Ishikawa (cell line): ENCODE measurements around the gene KLHL8.

ENCODE experiments used
- CEBPB ChIP-seq: IDR thresholded peaks from 2 replicates; pipeline ENCODE4 v1.6.1; 2012
- CREB1 ChIP-seq: IDR thresholded peaks from 2 replicates; pipeline ENCODE4 v1.6.1; 2012; ENCODE audit warnings: low read depth
- EGR1 ChIP-seq: IDR thresholded peaks from 2 replicates; pipeline ENCODE4 v1.6.1; 2012
- EP300 ChIP-seq: IDR thresholded peaks from 2 replicates; pipeline ENCODE4 v1.6.1; 2012; ENCODE audit warnings: borderline replicate concordance
- FOXM1 ChIP-seq: IDR thresholded peaks from 2 replicates; pipeline ENCODE4 v1.6.1; 2012; ENCODE audit warnings: low read depth, borderline replicate concordance
- MAX ChIP-seq: IDR thresholded peaks from 2 replicates; pipeline ENCODE4 v1.6.1; 2012
- NFIC ChIP-seq: IDR thresholded peaks from 2 replicates; pipeline ENCODE4 v1.6.1; 2012
- RAD21 ChIP-seq: IDR thresholded peaks from 2 replicates; pipeline ENCODE4 v1.6.1; 2012; ENCODE audit warnings: low read depth
- TAF1 ChIP-seq: IDR thresholded peaks from 2 replicates; pipeline ENCODE4 v1.6.1; 2012; ENCODE audit warnings: low read depth, mild to moderate bottlenecking
- TCF12 ChIP-seq: IDR thresholded peaks from 2 replicates; pipeline ENCODE4 v1.6.1; 2012; ENCODE audit warnings: low read depth
- TEAD4 ChIP-seq: IDR thresholded peaks from 2 replicates; pipeline ENCODE4 v1.6.1; 2012
- USF1 ChIP-seq: IDR thresholded peaks from 2 replicates; pipeline ENCODE4 v1.6.1; 2012
- YY1 ChIP-seq: IDR thresholded peaks from 2 replicates; pipeline ENCODE4 v1.6.1; 2012; ENCODE audit warnings: low read depth
- ZBTB7A ChIP-seq: IDR thresholded peaks from 2 replicates; pipeline ENCODE4 v1.6.1; 2012; ENCODE audit warnings: low read depth
- TF ChIP-seq, protein P1 (sequence below): IDR thresholded peaks from 2 replicates; pipeline ENCODE4 v1.6.1; 2012; ENCODE audit warnings: low read depth, mild to moderate bottlenecking

KLHL8 gene

GRCh38 chr4:87196146-87196545 lies 24.3 kb downstream of the KLHL8 start:
- TF ChIP-seq FOXM1 (no peak), YY1 (no peak), RAD21 (no peak), CEBPB (no peak), EGR1 (no peak), EP300 (no peak), CREB1 (no peak), MAX (no peak), TCF12 (no peak), NFIC (no peak), USF1 (no peak), ZBTB7A (no peak), TAF1 (no peak), TEAD4 (no peak)
- TF ChIP-seq, protein P1, sequence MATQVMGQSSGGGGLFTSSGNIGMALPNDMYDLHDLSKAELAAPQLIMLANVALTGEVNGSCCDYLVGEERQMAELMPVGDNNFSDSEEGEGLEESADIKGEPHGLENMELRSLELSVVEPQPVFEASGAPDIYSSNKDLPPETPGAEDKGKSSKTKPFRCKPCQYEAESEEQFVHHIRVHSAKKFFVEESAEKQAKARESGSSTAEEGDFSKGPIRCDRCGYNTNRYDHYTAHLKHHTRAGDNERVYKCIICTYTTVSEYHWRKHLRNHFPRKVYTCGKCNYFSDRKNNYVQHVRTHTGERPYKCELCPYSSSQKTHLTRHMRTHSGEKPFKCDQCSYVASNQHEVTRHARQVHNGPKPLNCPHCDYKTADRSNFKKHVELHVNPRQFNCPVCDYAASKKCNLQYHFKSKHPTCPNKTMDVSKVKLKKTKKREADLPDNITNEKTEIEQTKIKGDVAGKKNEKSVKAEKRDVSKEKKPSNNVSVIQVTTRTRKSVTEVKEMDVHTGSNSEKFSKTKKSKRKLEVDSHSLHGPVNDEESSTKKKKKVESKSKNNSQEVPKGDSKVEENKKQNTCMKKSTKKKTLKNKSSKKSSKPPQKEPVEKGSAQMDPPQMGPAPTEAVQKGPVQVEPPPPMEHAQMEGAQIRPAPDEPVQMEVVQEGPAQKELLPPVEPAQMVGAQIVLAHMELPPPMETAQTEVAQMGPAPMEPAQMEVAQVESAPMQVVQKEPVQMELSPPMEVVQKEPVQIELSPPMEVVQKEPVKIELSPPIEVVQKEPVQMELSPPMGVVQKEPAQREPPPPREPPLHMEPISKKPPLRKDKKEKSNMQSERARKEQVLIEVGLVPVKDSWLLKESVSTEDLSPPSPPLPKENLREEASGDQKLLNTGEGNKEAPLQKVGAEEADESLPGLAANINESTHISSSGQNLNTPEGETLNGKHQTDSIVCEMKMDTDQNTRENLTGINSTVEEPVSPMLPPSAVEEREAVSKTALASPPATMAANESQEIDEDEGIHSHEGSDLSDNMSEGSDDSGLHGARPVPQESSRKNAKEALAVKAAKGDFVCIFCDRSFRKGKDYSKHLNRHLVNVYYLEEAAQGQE = no peak

DNA sequence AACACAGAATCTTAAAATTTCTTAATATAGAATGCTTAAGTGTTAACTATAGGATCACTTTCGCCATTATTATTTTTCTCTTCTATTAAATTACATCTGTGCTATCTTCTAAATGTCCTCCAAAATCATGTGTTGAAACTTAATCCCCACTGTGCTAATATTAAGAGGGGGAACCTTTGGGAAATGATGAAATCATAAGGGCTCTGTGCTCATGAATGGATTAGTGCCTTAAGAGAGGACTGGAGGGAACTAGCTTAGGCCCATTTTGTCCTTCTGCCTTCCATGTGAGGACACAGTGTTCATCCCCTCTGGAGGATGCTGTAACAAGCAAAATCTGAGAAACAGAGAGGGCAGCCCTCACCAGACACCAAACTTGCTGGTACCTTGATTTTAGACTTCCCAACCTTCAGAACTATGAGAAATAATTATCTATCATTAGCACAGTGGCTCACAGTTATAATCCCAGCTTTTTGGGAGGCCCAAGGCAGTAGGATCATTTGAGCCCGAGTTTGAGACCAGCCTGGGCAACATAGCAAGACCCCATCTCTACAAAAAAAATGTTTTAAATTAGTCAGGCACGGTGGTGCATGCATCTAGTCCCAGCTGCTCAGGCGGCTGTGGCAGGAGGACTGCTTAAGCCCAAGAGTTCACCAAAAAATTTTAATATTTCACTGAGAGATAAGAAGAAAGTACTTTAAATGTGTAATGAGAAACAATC lies 26.3 kb downstream of the KLHL8 start:
- TF ChIP-seq CEBPB = no peak
- no peak for TF ChIP-seq EGR1
- no peak for TF ChIP-seq EP300
- TF ChIP-seq, protein P1 = no peak
- no peak for TF ChIP-seq MAX
- TF ChIP-seq RAD21 = no peak
- no peak for TF ChIP-seq USF1
- no peak for TF ChIP-seq ZBTB7A
- no peak for TF ChIP-seq CREB1
- no peak for TF ChIP-seq TEAD4
- no peak for TF ChIP-seq TCF12
- no peak for TF ChIP-seq FOXM1
- TF ChIP-seq TAF1 = no peak
- TF ChIP-seq NFIC = no peak
- no peak for TF ChIP-seq YY1

- TF ChIP-seq, protein P1 = no peak
- TF ChIP-seq MAX = no peak
Observed at GRCh38 chr4:87192145-87192919, 28.1 kb downstream of the KLHL8 start.

DNA sequence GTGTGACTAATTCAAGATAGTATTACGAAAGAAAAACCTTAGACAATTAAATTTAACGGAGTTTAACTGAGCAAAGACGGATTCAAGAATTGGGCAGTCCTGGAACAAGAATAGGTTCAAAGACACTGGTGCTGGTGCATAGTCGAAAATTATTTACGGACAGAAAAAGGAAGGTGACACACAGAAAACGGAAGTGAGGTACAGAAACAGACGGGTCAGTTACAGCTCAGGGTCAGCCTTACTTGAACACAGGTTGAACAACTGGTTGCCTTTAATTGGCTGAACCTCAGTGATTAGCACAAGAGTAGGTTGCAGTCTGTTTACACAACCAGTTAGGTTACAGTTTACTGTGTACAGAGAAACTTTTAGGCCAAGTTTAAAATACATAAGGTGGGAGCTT lies 31.5 kb downstream of the KLHL8 start:
- TF ChIP-seq USF1 = no peak
- TF ChIP-seq EGR1 = no peak
- TF ChIP-seq NFIC = no peak
- TF ChIP-seq TAF1 = no peak
- no peak for TF ChIP-seq FOXM1
- no peak for TF ChIP-seq TCF12
- no peak for TF ChIP-seq ZBTB7A
- TF ChIP-seq CREB1 = no peak
- TF ChIP-seq YY1 = no peak
- no peak for TF ChIP-seq RAD21
- TF ChIP-seq, protein P1 = no peak
- TF ChIP-seq MAX = no peak
- TF ChIP-seq EP300 = no peak
- no peak for TF ChIP-seq TEAD4
- TF ChIP-seq CEBPB = no peak
